Stimulated activated CD4-positive, alpha-beta T cell treated with anti-CD3 and anti-CD28 coated beads, Interleukin-4, amount 100 ng/mL, for 24 hours (primary cell): ENCODE results near the gene ZFHX3.

Source experiments
- DNase-seq: peaks from one replicate; pipeline ENCODE4 v3.0.0-alpha.2; 2020

The ZFHX3 gene

DNA sequence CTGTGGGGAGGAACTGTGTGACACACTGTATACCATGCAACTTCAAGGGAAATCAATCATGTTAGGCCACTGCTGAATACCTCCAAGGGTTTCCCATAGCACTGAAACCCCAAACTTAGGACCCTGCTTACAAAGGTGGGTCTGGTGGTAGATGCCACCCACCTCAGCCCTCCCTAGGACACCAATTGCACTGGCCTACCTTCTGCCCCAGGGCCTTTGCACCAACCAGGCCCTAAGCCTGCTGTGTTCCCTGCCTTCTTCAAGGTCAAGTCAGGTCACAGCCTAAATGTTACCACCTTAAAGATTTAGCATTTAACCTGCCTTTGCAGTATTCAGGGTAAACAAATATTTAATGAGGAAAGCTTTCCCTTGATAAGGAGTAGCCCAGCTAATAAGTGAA, 185.8 kb downstream of the ZFHX3 start:
- DNase-seq: no peak

DNA sequence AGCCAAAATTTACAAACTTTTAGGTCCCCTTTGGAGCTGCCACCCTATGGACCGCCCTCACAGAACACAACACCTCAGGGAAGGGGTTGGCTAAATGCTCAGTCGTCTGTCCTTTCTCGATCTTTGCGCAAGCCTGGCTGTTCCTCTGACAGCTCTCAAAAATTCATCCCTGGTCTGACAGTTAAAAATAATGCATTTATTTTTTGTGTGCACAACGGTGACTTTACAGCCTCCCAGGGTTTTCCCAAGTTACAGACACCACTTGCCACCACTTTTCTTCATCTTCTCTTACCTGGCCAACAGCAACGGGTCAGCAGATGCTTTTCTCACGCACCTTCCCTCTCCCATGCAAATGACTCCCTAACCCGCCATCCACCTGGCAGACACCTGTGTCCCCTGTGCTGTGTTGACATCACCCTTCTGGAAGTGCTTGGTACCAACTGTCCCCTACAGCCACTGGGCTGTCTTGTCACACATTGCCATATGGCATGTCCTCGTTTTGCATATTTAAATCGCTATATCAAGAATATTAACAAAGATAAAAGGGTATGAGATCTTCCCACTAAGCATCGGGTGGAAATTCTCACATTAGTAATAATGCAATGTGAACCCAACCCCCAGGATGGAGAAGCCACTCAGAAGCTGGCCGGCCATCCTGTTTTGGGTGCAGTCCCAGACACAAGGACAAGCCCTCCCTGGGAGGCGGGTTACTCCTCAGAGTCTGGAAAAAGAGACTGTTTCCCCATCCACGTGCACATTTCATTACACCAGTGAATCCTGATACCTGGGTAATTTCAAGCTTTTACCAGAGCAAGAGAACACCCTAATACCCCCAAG, 187.0 kb downstream of the ZFHX3 start:
- DNase-seq: no peak

GRCh38 chr16:72859581-72859980, 188.3 kb downstream of the ZFHX3 start:
- no peak for DNase-seq

DNA sequence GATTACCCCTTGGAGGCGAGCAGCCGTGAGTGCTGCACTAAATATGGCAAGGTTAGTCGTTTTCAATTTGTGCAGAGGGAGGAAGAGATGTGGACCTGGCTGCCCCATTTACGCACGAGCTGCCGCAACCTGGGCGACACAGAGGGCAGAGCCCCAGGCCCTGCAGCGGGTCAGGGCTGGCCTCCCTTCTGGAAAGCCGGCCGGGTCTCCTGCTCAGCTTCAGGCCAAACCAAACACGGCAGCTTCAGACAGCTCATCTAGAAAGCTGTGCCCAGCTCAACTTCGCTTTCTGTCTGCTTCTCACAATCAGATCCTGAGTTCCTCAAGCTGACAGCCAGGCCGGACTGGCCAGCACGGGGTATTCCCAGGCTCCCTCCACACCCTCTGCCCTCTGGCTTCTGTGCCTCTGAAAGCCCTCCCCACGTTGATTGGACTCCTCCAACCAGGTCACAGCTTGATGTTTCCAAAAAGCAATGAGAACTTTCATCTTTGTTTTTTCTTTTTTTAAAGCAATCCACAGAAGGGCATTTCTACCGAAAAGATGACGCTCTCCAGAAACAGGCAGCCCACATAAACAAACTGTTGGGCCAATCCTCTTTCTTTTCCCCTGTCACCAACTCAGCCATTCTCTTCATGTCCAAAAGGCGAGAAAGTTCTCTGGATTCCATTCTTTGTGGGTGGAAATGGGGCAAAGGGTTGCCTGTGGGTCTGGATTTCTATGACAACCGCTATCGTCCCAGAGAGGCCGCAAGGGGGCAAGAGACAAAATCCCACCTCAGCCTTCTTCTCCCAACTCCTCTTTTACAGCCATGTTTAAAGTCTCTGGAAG, 189.0 kb downstream of the ZFHX3 start:
- no peak for DNase-seq

- DNase-seq: no peak
These were observed 189.9 kb downstream of the ZFHX3 start for GRCh38 chr16:72857834-72858664.

- no peak for DNase-seq
These were observed 191.1 kb downstream of the ZFHX3 start for GRCh38 chr16:72856797-72857196.

DNA sequence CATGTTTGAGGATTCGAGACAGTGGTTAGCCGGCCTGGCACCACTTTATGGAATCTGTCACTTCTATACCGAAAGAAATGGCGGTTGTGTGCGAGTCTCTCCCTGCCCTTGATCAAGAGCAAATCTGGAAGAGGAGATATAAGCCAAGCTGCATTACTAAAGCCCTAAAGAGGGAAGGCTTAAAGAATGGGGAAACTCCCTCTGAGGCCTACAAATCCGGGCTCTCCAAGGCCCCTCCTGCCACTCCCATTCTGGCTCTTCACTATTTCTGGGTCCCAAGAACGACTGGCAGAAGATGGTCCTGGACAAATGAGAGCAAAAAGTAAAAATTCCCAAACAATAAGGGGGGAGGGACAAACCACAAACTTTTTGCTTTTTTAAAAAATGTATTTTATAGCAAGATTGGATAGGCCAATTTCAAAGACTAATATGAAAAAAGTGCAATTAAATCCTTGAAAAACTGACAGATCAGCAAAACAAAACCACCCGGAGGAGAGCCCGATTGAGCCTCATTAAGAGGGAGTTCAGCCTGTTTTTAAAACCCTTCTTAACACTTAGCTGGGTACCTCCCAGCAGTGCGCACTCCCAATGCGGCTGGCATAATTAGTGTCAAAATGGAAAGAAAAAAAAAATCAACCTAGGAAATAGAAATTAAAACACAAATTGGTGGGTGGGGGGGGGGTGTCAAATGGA, 193.5 kb downstream of the ZFHX3 start:
- no peak for DNase-seq

DNA sequence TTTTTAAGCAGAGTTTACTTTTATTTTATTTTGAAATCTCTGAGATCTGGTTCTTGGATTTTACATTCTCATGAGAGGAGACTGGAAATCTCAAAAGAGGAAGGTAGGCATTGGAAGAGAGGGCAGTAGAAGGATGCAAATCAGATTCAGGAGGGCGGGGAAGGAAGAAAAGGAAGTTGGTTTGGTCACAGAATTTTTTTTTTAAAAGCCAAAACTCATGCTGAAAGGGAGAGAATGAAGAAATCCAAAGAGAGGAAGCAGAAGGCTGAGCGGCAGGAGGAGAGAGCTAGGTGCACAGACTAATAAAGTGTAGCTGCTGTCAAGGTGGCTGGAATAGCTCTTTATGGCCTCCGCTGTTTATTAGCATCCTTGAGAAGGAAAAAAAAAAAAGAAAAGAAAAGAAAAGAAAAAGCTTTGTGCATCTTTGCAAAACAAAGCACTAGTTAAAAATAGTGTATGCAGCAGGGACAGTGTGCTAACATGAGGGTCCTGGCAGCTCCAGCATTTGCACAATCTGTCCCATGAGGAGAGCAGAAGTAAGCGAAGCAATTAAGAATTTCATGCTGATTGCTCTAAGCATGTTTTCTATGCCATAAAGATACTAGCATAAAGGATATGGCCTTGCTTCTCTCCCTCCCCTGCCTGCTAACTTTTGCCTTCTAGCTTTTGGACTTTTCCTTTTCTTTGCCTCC, 194.2 kb downstream of the ZFHX3 start:
- DNase-seq: no peak

GRCh38 chr16:72852421-72852820, 195.5 kb downstream of the ZFHX3 start:
- no peak for DNase-seq

DNA sequence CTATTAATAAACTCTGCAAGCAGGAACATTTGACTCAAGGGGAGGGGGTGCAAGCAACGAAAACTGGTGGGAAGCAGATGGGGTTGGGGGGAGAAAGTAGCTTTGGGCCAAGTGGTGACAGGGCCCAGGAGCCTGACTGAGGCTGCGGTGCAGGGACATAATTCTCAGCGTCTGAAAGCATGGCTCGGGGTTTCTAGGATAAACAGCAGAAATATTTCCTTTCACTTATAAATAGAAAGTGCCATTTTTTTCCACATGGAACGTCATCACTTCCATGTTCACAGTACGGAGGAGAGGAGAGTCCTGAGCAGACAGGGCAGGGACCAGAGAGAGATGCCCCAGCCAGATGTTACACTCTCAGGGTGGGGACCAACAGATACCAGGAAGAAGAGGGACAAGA, 197.1 kb downstream of the ZFHX3 start:
- no peak for DNase-seq

DNA sequence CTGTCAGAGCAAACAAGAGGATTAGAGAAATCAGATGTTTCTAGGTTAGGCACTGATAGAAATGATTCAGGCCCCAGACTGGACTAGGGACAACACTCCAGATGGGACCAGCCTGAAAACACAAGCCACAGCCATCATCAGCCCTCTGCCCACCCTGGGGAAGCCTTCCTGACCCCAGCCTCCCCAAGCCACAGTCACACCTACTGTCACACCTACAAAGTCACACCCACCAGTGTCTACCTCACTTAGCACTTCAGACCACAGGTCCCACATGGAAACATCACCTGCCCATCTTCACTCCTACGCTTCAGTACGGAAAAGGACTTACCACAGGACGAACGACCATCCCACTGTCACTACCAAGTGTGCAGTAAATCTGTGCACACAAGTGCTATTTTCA, 197.9 kb downstream of the ZFHX3 start:
- DNase-seq: no peak

DNA sequence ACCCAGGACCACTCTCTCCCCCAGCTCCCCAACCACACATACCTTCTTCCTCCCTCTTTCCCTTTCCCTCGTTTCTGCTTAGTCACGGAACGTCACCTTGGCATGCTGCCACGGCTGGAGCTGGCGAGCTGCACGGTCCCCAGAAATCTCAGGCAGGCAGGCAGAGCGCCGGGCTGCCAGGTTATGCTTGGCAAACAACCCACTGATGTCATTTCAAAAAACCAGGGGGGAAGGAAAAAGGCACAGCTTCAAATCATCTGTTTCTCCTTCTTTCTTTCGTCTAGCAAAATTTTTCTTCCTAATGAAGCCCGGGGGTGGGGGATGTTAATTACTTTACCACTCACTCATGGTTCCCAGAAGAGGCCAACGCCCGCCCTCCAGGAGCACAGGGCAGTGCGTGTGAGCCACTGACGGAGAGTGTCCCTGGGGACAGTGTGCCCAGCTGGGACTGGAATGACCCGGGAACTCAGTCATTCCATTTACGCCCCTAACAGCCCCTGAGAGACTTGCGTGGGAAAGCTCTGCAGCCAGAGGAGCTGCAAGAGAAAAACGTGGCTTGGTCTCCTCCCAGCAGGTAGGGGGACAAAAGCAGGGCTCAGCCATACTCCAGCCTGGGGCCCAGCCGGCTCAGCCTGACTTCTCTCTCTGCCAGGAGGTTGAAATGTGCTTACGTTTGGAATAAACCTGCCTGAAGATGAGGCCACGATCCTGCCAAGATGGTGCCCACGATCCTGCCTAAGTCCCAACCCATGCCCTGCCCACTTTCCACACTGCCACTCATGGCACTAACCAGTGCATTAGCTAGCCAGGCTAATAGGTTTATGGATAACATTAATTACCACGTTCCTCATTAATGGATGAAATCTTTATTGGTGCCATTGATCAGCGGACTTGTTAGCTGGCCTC, 198.9 kb downstream of the ZFHX3 start:
- no peak for DNase-seq

DNA sequence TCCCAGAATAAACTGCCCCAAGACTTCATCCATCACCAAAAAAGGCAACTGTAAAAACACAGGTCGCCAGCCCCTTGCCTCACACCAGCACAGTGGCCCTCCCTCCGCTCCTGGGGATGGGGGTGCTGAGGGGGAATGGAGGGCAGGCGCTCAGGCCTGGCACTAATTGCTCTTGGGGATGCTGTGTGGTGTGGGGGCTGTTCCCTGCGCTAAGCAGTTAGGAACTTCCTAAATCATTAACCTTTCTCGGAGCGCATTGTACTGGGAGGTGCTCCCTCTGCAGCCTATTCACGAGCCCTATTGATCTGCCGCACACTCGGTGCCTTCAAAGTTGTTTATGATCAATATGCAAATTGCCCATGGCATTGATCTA, 199.9 kb downstream of the ZFHX3 start:
- no peak for DNase-seq

DNA sequence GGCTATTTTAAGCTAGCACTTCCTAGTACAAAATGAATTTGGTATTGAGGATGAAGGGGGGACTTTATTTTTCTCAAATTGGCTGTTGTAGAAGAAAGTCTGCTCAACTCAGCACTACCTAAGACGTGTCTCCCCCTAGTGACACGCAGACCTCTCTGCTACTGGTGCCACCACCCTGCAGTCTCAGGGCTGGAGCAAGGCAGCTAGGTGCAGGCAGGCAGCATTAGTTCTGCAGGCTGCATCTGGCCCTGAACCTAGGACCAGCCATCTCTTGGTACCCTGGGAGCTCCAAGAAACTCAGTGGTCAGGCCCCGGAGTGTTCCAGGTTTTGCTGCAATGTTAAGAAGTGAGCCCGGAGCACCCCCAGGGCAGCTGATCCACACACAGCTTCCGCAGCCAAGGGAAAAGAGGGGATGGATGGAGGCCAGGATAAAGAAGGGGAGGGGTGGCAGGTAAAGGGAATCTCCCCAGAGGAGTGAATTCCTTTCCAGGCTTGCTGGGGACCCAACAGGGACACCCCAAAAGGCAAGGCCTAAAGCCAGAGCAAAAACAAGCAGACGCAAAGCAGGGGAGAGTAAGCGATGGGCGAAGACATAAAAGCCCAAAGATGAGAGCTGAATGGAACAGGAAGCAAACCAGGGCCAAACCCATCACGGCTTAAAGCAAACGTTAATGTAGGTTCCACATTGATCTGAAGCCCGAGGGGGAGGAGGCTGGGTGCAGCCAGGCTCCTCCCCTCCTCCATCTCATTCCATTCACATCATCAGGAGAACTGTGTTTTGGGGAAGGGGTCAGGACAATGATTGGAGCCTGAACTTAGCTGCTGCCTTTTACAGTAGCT, 200.5 kb downstream of the ZFHX3 start:
- no peak for DNase-seq

GRCh38 chr16:72846594-72846993, 201.3 kb downstream of the ZFHX3 start:
- DNase-seq: no peak

- no peak for DNase-seq
These were observed 202.5 kb downstream of the ZFHX3 start for GRCh38 chr16:72845322-72846020.

GRCh38 chr16:72844225-72844920, 203.6 kb downstream of the ZFHX3 start:
- no peak for DNase-seq

- DNase-seq: no peak
These were observed 206.4 kb downstream of the ZFHX3 start for GRCh38 chr16:72841506-72841905.
